ENCODE measurements around the gene HPN. TPM values are rescaled to one million over a fixed set of nuclear protein-coding genes. Genes with fewer than 3 reads are reported as not detected.

HPN gene
- total RNA-seq, 1 experiment from 2014 or later: 10.6 TPM

- H3K4me1 Mint-ChIP-seq: peaks cover 4 to 11% of the 10 kb centered on the region in 2 experiments; a peak in 3 of 4 replicates
- H2AK5ac ChIP-seq (ENCODE audit: insufficient read length, low read length): no peak overlapping the region
- no peak overlapping the region for H2BK15ac ChIP-seq (ENCODE audit: low read depth, low read length)
- no peak overlapping the region for H3K4ac ChIP-seq (ENCODE audit: low read depth, low read length)
- H3K9ac ChIP-seq (ENCODE audit: extremely low read depth, insufficient read length, low read length): no peak overlapping the region
- H3K36me3 Mint-ChIP-seq (ENCODE audit: insufficient read depth in 1 of 3, low read depth in 3 of 3): peaks cover 63 to 84% (median 79%) of the 10 kb centered on the region in 3 experiments
- no peak overlapping the region; a peak in 1 of 7 replicates for H3K27ac Mint-ChIP-seq
- no peak overlapping the region for H4K5ac ChIP-seq (ENCODE audit: insufficient read length, low read depth, low read length)
- H2BK120ac ChIP-seq (ENCODE audit: low read depth, low read length, poor library complexity, severe bottlenecking): no peak overlapping the region
- H3K27ac ChIP-seq (ENCODE audit: insufficient read length, low read depth, low read length): no peak overlapping the region
- H3K79me2 ChIP-seq (ENCODE audit: insufficient read depth, low read length): peaks cover 22% of the 10 kb centered on the region; the same call in 1 of the 2 replicates
- no peaks in the 10 kb centered on the region for H3K23me2 ChIP-seq (ENCODE audit: insufficient read length, low read depth, low read length, poor library complexity, severe bottlenecking)
- H3K79me1 ChIP-seq (ENCODE audit: insufficient read depth, low read depth, low read length, poor library complexity, severe bottlenecking): peaks cover 11% of the 10 kb centered on the region
- no CpG with 5 or more reads among the region's 12 CpGs for WGBS (ENCODE audit: extremely low coverage, insufficient read length, low lambda C conversion rate)
- no peak overlapping the region for H2BK20ac ChIP-seq (ENCODE audit: low read depth, low read length, poor library complexity, severe bottlenecking)
- H2BK12ac ChIP-seq (ENCODE audit: insufficient read length, low read depth, low read length): no peak overlapping the region
- no peaks in the 10 kb centered on the region for H3K27me3 ChIP-seq (ENCODE audit: insufficient read depth, low read length)
- H3K4me2 ChIP-seq (ENCODE audit: insufficient read depth, insufficient read length, low read length): no peak overlapping the region
- H2AFZ ChIP-seq (ENCODE audit: low read length): no peak overlapping the region
- H3K23ac ChIP-seq (ENCODE audit: insufficient read length, low read depth, low read length): no peak overlapping the region
- H3K27me3 Mint-ChIP-seq (ENCODE audit: low read depth): no peaks in the 10 kb centered on the region
- H3K14ac ChIP-seq (ENCODE audit: insufficient read depth, low read length): no peak overlapping the region; the same call in 1 of the 2 replicates
- H3K4me1 ChIP-seq (ENCODE audit: insufficient read depth, low read length): no peaks in the 10 kb centered on the region
- no peaks in the 10 kb centered on the region for H3K9me3 Mint-ChIP-seq
- no peak overlapping the region for H3K4me3 Mint-ChIP-seq
- H3K9me3 ChIP-seq (ENCODE audit: control insufficient read depth, low read depth, low read length): no peaks in the 10 kb centered on the region
- DNase-seq: no peak
- H3K56ac ChIP-seq (ENCODE audit: insufficient read length, low read depth, low read length): no peak overlapping the region
- H2BK5ac ChIP-seq (ENCODE audit: insufficient read length, low read length): no peak overlapping the region
- H4K91ac ChIP-seq (ENCODE audit: insufficient read length, low read depth, low read length): no peak overlapping the region
- no peak overlapping the region for H3K18ac ChIP-seq (ENCODE audit: insufficient read length, low read depth, low read length)
- H4K20me1 ChIP-seq (ENCODE audit: control insufficient read depth, insufficient read depth, insufficient read length): peaks cover 2% of the 10 kb centered on the region
- no peak overlapping the region for H4K8ac ChIP-seq (replicated peaks; ENCODE audit: insufficient read length, low read depth, low read length)
- H3T11ph ChIP-seq (ENCODE audit: low read length): no peak overlapping the region
- TF ChIP-seq CTCF (conservative IDR thresholded peaks at IDR 0.05): no peak
Measured at GRCh38 chr19:35008891-35009341, 32.6 kb upstream of the HPN start.

Measured in H9 (cell line).